ENCODE data around the gene SMAD7.

DNA sequence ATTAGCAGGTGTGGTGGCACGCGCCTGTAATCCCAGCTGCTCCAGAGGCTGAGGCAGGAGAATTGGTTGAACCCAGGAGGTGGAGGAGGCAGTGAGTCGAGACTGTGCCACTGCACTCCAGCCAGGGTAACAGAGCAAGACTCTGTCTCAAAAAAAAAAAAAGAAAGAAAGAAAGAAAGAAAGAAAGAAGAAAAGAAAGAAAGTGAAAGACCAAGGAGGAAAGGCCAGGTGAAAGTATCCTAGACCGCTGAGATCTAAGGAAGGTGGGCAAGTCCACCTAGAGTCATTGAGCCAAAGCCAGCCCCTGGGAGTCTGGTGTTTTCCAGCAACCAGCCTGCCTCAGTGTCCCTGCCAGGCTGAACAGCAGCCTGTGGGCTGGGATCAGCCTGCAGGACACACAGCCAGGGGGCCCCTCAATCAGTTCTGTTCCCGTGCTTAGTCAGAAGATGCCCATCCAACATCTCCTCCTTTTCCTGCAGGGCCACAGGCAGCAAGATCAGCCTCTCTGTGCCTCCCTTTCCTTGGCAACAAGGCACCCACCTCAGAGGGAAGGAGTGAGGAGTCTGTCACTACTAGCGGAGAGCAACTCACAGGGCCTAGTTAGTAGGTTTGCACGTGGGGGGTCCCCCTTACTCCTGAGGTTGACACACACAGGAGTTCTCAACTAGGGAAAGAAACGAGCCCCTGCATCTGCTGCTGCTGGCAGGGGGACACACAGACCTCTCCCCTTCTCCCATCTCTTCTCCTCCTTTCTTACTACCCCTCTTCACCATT is 64.1 kb downstream of the SMAD7 start:
- TF ChIP-seq FOXP2 (optimal IDR thresholded peaks at IDR 0.05; ENCODE audit: borderline replicate concordance, extremely low read depth, extremely low read length, insufficient read depth) (no peak), POLR2AphosphoS5 (IDR thresholded peaks at IDR 0.05; ENCODE audit: low read depth, low read length) (no peak)
- TF ChIP-seq, protein P1, sequence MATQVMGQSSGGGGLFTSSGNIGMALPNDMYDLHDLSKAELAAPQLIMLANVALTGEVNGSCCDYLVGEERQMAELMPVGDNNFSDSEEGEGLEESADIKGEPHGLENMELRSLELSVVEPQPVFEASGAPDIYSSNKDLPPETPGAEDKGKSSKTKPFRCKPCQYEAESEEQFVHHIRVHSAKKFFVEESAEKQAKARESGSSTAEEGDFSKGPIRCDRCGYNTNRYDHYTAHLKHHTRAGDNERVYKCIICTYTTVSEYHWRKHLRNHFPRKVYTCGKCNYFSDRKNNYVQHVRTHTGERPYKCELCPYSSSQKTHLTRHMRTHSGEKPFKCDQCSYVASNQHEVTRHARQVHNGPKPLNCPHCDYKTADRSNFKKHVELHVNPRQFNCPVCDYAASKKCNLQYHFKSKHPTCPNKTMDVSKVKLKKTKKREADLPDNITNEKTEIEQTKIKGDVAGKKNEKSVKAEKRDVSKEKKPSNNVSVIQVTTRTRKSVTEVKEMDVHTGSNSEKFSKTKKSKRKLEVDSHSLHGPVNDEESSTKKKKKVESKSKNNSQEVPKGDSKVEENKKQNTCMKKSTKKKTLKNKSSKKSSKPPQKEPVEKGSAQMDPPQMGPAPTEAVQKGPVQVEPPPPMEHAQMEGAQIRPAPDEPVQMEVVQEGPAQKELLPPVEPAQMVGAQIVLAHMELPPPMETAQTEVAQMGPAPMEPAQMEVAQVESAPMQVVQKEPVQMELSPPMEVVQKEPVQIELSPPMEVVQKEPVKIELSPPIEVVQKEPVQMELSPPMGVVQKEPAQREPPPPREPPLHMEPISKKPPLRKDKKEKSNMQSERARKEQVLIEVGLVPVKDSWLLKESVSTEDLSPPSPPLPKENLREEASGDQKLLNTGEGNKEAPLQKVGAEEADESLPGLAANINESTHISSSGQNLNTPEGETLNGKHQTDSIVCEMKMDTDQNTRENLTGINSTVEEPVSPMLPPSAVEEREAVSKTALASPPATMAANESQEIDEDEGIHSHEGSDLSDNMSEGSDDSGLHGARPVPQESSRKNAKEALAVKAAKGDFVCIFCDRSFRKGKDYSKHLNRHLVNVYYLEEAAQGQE (IDR thresholded peaks at IDR 0.05; ENCODE audit: insufficient read depth in 1 of 2, low read depth in 2 of 2, low read length in 2 of 2) = no peak
